ENCODE results near the gene DYNC1H1. TPM values are rescaled to one million over a fixed set of nuclear protein-coding genes. Genes with fewer than 3 reads are reported as not detected.
A peak's percentile ranks its signal among the peaks of the same experiment; 100 is the strongest.

DYNC1H1 gene
- total RNA-seq, 1 experiment from 2014 or later = 361 TPM

GRCh38 chr14:101917413-101918017 lies 46.9 kb upstream of the DYNC1H1 start:
- ChIA-PET POLR2A (no interaction called here), RAD21 (ENCODE audit: low non-redundant PET in 1 of 2, low total read pairs in 2 of 2, uncharacterized antibody in 2 of 2, unreplicated experiment in 2 of 2) (no interaction called here), CTCF (no interaction called here)
- no peaks in the 10 kb centered on the region for H4K20me1 ChIP-seq (ENCODE audit: insufficient read depth)
- no peaks in the 10 kb centered on the region for H3K27me3 ChIP-seq (ENCODE audit: insufficient read depth, low read length)
- H3K9me3 ChIP-seq (ENCODE audit: control insufficient read depth in 1 of 2, insufficient read depth in 1 of 2, low read depth in 1 of 2, low read length in 2 of 2) = no peaks in the 10 kb centered on the region
- no peak overlapping the region for H3K4me2 ChIP-seq (ENCODE audit: low read length)
- intact Hi-C loops (cut with micrococcal nuclease) = no loop called here
- TF ChIP-seq JUND (IDR thresholded peaks at IDR 0.05) = no peak
- TF ChIP-seq CEBPB (IDR thresholded peaks at IDR 0.05; ENCODE audit: low read depth) = no peak
- no peak for TF ChIP-seq EZH2phosphoT487 (IDR thresholded peaks at IDR 0.05; ENCODE audit: borderline replicate concordance)
- no peak for TF ChIP-seq RAD21 (IDR thresholded peaks at IDR 0.05; ENCODE audit: low read depth)
- no peak for TF ChIP-seq POLR2AphosphoS5 (IDR thresholded peaks at IDR 0.05; ENCODE audit: low read depth, low read length)
- no peak for TF ChIP-seq SP1 (IDR thresholded peaks at IDR 0.05; ENCODE audit: low read depth)
- no peak for DNase-seq (ENCODE audit: low read depth, low spot score)
- H3K9ac ChIP-seq (ENCODE audit: low read length) = no peak overlapping the region
- no peak overlapping the region for H2AFZ ChIP-seq (ENCODE audit: low read depth, low read length, poor library complexity, severe bottlenecking)
- H3K9me2 ChIP-seq (ENCODE audit: insufficient read depth) = no peaks in the 10 kb centered on the region
- H3K79me2 ChIP-seq (ENCODE audit: insufficient read depth, low read length) = no peaks in the 10 kb centered on the region
- BruUV-seq (replicated peaks) = no TSS peak
- H3K36me3 ChIP-seq (ENCODE audit: control insufficient read depth in 1 of 2, insufficient read depth in 2 of 2, low read length in 2 of 2) = peaks cover 0 to 8% of the 10 kb centered on the region in 2 experiments; a peak in 2 of 4 replicates
- no peaks in the 10 kb centered on the region for H3K4me1 ChIP-seq (ENCODE audit: control insufficient read depth in 1 of 2, insufficient read depth in 2 of 2, low read length in 2 of 2)
- peak; percentile 22; the same call in 1 of the 2 replicates for ATAC-seq
- no peak overlapping the region for H3K4me3 ChIP-seq (replicated peaks in 1 of 2; ENCODE audit: low read depth in 1 of 2, low read length in 2 of 2)
- no peak overlapping the region for H3K27ac ChIP-seq (ENCODE audit: low read depth, low read length)

- no peaks in the 10 kb centered on the region for H3K27me3 ChIP-seq (ENCODE audit: insufficient read depth, low read length)
- H3K4me2 ChIP-seq (ENCODE audit: low read length) = no peak overlapping the region
- RAD21 ChIA-PET (ENCODE audit: low non-redundant PET in 1 of 2, low total read pairs in 2 of 2, uncharacterized antibody in 2 of 2, unreplicated experiment in 2 of 2) = no interaction called here
- H3K4me1 ChIP-seq (ENCODE audit: control insufficient read depth in 1 of 2, insufficient read depth in 2 of 2, low read length in 2 of 2) = no peaks in the 10 kb centered on the region
- intact Hi-C loops (cut with micrococcal nuclease) = no loop called here
- no peaks in the 10 kb centered on the region for H3K9me3 ChIP-seq (ENCODE audit: control insufficient read depth in 1 of 2, insufficient read depth in 1 of 2, low read depth in 1 of 2, low read length in 2 of 2)
- no peaks in the 10 kb centered on the region for H3K79me2 ChIP-seq (ENCODE audit: insufficient read depth, low read length)
- H3K9ac ChIP-seq (ENCODE audit: low read length) = no peak overlapping the region
- CTCF ChIA-PET = no interaction called here
- no peaks in the 10 kb centered on the region for H3K9me2 ChIP-seq (ENCODE audit: insufficient read depth)
- no peak overlapping the region for H3K27ac ChIP-seq (ENCODE audit: low read depth, low read length)
- DNase-seq (ENCODE audit: low read depth, low spot score) (no peak), ATAC-seq (no peak)
- no peak overlapping the region for H2AFZ ChIP-seq (ENCODE audit: low read depth, low read length, poor library complexity, severe bottlenecking)
- H4K20me1 ChIP-seq (ENCODE audit: insufficient read depth) = no peaks in the 10 kb centered on the region
- H3K36me3 ChIP-seq (ENCODE audit: control insufficient read depth in 1 of 2, insufficient read depth in 2 of 2, low read length in 2 of 2) = peaks cover 0 to 6% of the 10 kb centered on the region in 2 experiments; a peak in 2 of 4 replicates
- H3K4me3 ChIP-seq (replicated peaks in 1 of 2; ENCODE audit: low read depth in 1 of 2, low read length in 2 of 2) = no peak overlapping the region
- BruUV-seq (replicated peaks) = no TSS peak
- POLR2A ChIA-PET = no interaction called here
- no peak for TF ChIP-seq ZFX (IDR thresholded peaks at IDR 0.05)
- no peak for TF ChIP-seq EGR1 (IDR thresholded peaks at IDR 0.05; ENCODE audit: low read depth)
- no peak for TF ChIP-seq CTCF (IDR thresholded peaks at IDR 0.05 in 2 of 3, conservative IDR thresholded peaks at IDR 0.05 in 1 of 3; ENCODE audit: borderline replicate concordance in 1 of 3, insufficient read depth in 1 of 3, low read depth in 2 of 3, low read length in 2 of 3)
- TF ChIP-seq FOSL1 (IDR thresholded peaks at IDR 0.05; ENCODE audit: low read depth) = no peak
- TF ChIP-seq POLR2AphosphoS5 (IDR thresholded peaks at IDR 0.05; ENCODE audit: low read depth, low read length) = no peak
- no peak for TF ChIP-seq REST (IDR thresholded peaks at IDR 0.05; ENCODE audit: low read depth)
- TF ChIP-seq CBX3 (IDR thresholded peaks at IDR 0.05; ENCODE audit: low read depth) = no peak
- no peak for TF ChIP-seq EZH2 (IDR thresholded peaks at IDR 0.05)
These were observed 46.0 kb upstream of the DYNC1H1 start for GRCh38 chr14:101918065-101918989.

Data from HCT116 (cell line).